ENCODE results near the gene TPSG1. TPM values are rescaled to one million over a fixed set of nuclear protein-coding genes. Genes with fewer than 3 reads are reported as not detected.
A peak's percentile ranks its signal among the peaks of the same experiment; 100 is the strongest.
"Not testable (repeated sequence)": the region's sequence is repeated elsewhere in the genome, so short reads cannot be mapped to it uniquely, and the experiment has no call there.

TPSG1 gene
- total RNA-seq, 4 donors from 2014 or later, result 0.31 to 3.0 TPM; not detected in 2

GRCh38 chr16:1253701-1254364 lies 28.8 kb upstream of the TPSG1 start:
- not testable (repeated sequence) for H3K36me3 ChIP-seq, H3K9me3 ChIP-seq, H3K4me1 ChIP-seq, H3K4me3 ChIP-seq, H3K27ac ChIP-seq
- peaks cover 38% of the 10 kb centered on the region for H3K27me3 ChIP-seq
- no CpG with 5 or more reads among the region's 47 CpGs for WGBS, 2 donors (ENCODE audit: low coverage in 1 of 2)
- peak; percentile 35 for ATAC-seq

- not testable (repeated sequence) for H3K36me3 ChIP-seq, H3K27ac ChIP-seq, H3K4me3 ChIP-seq, H3K9me3 ChIP-seq, H3K4me1 ChIP-seq
- peaks cover 33% of the 10 kb centered on the region for H3K27me3 ChIP-seq
- no CpG with 5 or more reads among the region's 43 CpGs for WGBS, 2 donors (ENCODE audit: low coverage in 1 of 2)
- ATAC-seq, result peak; percentile 60
Observed at GRCh38 chr16:1249031-1249755, 24.1 kb upstream of the TPSG1 start.

- H3K36me3 ChIP-seq, ATAC-seq, H3K4me1 ChIP-seq, H3K4me3 ChIP-seq, H3K9me3 ChIP-seq, H3K27ac ChIP-seq: not testable (repeated sequence)
- WGBS, 2 donors (ENCODE audit: low coverage in 1 of 2), result 76 to 89% methylated on average over 3 to 11 of the region's 14 CpGs
- H3K27me3 ChIP-seq, result peaks cover 38% of the 10 kb centered on the region
Observed at GRCh38 chr16:1247903-1248537, 23.0 kb upstream of the TPSG1 start.

GRCh38 chr16:1245452-1246020 lies 20.5 kb upstream of the TPSG1 start:
- Histone ChIP-seq H3K36me3 (no peaks in the 10 kb centered on the region), H3K9me3 (no peaks in the 10 kb centered on the region), H3K4me1 (no peaks in the 10 kb centered on the region), H3K27ac (no peak overlapping the region), H3K4me3 (no peak overlapping the region), H3K27me3 (peaks cover 38% of the 10 kb centered on the region)
- TF ChIP-seq CTCF (IDR thresholded peaks at IDR 0.05) (no peak), POLR2A (IDR thresholded peaks at IDR 0.05) (no peak), EP300 (IDR thresholded peaks at IDR 0.05) (no peak), POLR2AphosphoS5 (IDR thresholded peaks at IDR 0.05) (no peak)
- no peak for ATAC-seq
- 42 to 50% methylated on average over 1 to 18 of the region's 22 CpGs for WGBS, 2 donors (ENCODE audit: low coverage in 1 of 2)

GRCh38 chr16:1244881-1245280 lies 19.8 kb upstream of the TPSG1 start:
- no peaks in the 10 kb centered on the region for H3K4me1 ChIP-seq
- no peak overlapping the region for H3K4me3 ChIP-seq
- no peak for TF ChIP-seq CTCF (IDR thresholded peaks at IDR 0.05)
- TF ChIP-seq POLR2A (IDR thresholded peaks at IDR 0.05), result no peak
- no peak for TF ChIP-seq POLR2AphosphoS5 (IDR thresholded peaks at IDR 0.05)
- no peak for TF ChIP-seq EP300 (IDR thresholded peaks at IDR 0.05)
- H3K36me3 ChIP-seq, result no peaks in the 10 kb centered on the region
- whole genome bisulfite sequencing, 2 donors (ENCODE audit: low coverage in 1 of 2), result 79% methylated on average over 3 of the region's 12 CpGs; no CpG with 5 or more reads in 1 of the 2 donors
- ATAC-seq, result no peak
- peaks cover 45% of the 10 kb centered on the region for H3K27me3 ChIP-seq
- H3K9me3 ChIP-seq, result no peaks in the 10 kb centered on the region
- H3K27ac ChIP-seq, result no peak overlapping the region

GRCh38 chr16:1243907-1244850 lies 19.1 kb upstream of the TPSG1 start:
- not testable (repeated sequence) for ATAC-seq, H3K4me1 ChIP-seq, H3K36me3 ChIP-seq, H3K27ac ChIP-seq, H3K4me3 ChIP-seq, H3K9me3 ChIP-seq
- H3K27me3 ChIP-seq, result peaks cover 50% of the 10 kb centered on the region
- WGBS, 2 donors (ENCODE audit: low coverage in 1 of 2), result no CpG with 5 or more reads among the region's 32 CpGs

- H3K9me3 ChIP-seq, result not testable (repeated sequence)
- 58% methylated on average over 4 of the region's 11 CpGs; no CpG with 5 or more reads in 1 of the 2 donors for WGBS, 2 donors (ENCODE audit: low coverage in 1 of 2)
Observed at GRCh38 chr16:1243363-1243762, 18.3 kb upstream of the TPSG1 start.

GRCh38 chr16:1241081-1241480 lies 16.0 kb upstream of the TPSG1 start:
- H3K27ac ChIP-seq, H3K9me3 ChIP-seq, H3K36me3 ChIP-seq, H3K4me1 ChIP-seq, ATAC-seq, H3K4me3 ChIP-seq: not testable (repeated sequence)
- WGBS, 2 donors (ENCODE audit: low coverage in 1 of 2), result no CpG with 5 or more reads among the region's 15 CpGs
- H3K27me3 ChIP-seq, result peaks cover 43% of the 10 kb centered on the region

More at GRCh38 chr16:1243363-1243762, 18.3 kb upstream of the TPSG1 start:
- H3K4me3 ChIP-seq, H3K36me3 ChIP-seq, ATAC-seq, H3K4me1 ChIP-seq, H3K27ac ChIP-seq: not testable (repeated sequence)
- peaks cover 49% of the 10 kb centered on the region for H3K27me3 ChIP-seq

GRCh38 chr16:1240436-1240835 lies 15.4 kb upstream of the TPSG1 start, which contains the start of gene TPSAB1:
TPSAB1 (plus strand) TSS chr16:1240705; CDS start chr16:1240939, 234 bp downstream.
- H3K9me3 ChIP-seq, H3K4me3 ChIP-seq, H3K27ac ChIP-seq, H3K36me3 ChIP-seq, H3K4me1 ChIP-seq, ATAC-seq: not testable (repeated sequence)
- peaks cover 37% of the 10 kb centered on the region for H3K27me3 ChIP-seq
- WGBS, 2 donors (ENCODE audit: low coverage in 1 of 2), result no CpG with 5 or more reads among the region's 12 CpGs
